Progenitor cell of endocrine pancreas (in vitro differentiated cells): ENCODE measurements around the gene NSUN2. TPM values are rescaled to one million over a fixed set of nuclear protein-coding genes. Genes with fewer than 3 reads are reported as not detected.

ENCODE experiments used
- DNase-seq: peaks from one replicate; pipeline ENCODE4 v3.0.0; 2021; ENCODE audit warnings: low spot score; ENCODE audit not compliant: unreplicated experiment
- H3K27ac Mint-ChIP-seq: 2 replicates; pipeline ENCODE4 v1.8.0; 2021; ENCODE audit warnings: mild to moderate bottlenecking, moderate library complexity, mixed read lengths
- H3K27me3 Mint-ChIP-seq: 2 replicates; pipeline ENCODE4 v1.8.0; 2021; ENCODE audit warnings: mixed read lengths
- H3K36me3 Mint-ChIP-seq: 2 replicates; pipeline ENCODE4 v1.8.0; 2022; ENCODE audit warnings: mixed read lengths; ENCODE audit not compliant: insufficient read depth
- H3K4me1 Mint-ChIP-seq: 2 replicates; pipeline ENCODE4 v1.8.0; 2021; ENCODE audit warnings: low read depth, mixed read lengths
- H3K4me3 Mint-ChIP-seq: 2 replicates; pipeline ENCODE4 v1.8.0; 2021; ENCODE audit warnings: low read depth, mild to moderate bottlenecking, moderate library complexity, mixed read lengths
- H3K9me3 Mint-ChIP-seq: 2 replicates; pipeline ENCODE4 v1.8.0; 2021; ENCODE audit warnings: low read depth, mixed read lengths
- total RNA-seq: library from RNA; stranded (reverse); gene quantifications from 2 replicates; pipeline ENCODE4 v1.2.1, GENCODE V29; 2021
- TF ChIP-seq, protein P1 (sequence below): fragments of 200-600 bp; sonication (generic); IDR thresholded peaks from one replicate; pipeline ENCODE4 v1.5.0; 2021; ENCODE audit warnings: antibody characterized with exemption, mild to moderate bottlenecking; ENCODE audit not compliant: unreplicated experiment

The NSUN2 gene
- total RNA-seq, 1 donor from 2014 or later, result 61.3 TPM

DNA sequence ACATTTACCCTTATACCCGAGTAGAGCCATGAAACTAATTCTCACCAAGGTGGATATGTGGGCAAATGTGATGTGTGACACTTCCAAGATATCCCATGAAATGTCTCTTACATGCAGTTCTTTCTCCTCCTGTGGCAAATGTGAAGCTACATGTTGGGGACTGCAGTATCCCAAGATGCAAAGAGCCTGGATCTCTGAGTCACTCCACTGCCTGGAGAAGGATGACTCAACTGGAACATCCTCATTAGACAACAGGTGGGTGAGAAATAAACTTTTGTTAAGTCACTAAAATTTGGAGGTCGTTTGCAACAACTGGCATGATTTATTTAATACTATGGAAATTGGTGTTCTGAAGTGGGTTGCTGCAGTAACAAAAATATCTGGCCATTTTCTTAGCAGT is 43.9 kb upstream of the NSUN2 start:
- no peak overlapping the region for H3K4me3 Mint-ChIP-seq
- H3K4me1 Mint-ChIP-seq, result no peaks in the 10 kb centered on the region
- TF ChIP-seq, protein P1, sequence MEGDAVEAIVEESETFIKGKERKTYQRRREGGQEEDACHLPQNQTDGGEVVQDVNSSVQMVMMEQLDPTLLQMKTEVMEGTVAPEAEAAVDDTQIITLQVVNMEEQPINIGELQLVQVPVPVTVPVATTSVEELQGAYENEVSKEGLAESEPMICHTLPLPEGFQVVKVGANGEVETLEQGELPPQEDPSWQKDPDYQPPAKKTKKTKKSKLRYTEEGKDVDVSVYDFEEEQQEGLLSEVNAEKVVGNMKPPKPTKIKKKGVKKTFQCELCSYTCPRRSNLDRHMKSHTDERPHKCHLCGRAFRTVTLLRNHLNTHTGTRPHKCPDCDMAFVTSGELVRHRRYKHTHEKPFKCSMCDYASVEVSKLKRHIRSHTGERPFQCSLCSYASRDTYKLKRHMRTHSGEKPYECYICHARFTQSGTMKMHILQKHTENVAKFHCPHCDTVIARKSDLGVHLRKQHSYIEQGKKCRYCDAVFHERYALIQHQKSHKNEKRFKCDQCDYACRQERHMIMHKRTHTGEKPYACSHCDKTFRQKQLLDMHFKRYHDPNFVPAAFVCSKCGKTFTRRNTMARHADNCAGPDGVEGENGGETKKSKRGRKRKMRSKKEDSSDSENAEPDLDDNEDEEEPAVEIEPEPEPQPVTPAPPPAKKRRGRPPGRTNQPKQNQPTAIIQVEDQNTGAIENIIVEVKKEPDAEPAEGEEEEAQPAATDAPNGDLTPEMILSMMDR, result no peak
- peaks cover 6% of the 10 kb centered on the region for H3K27me3 Mint-ChIP-seq
- DNase-seq, result no peak
- H3K36me3 Mint-ChIP-seq, result peaks cover 14% of the 10 kb centered on the region
- H3K9me3 Mint-ChIP-seq, result peaks cover 5% of the 10 kb centered on the region
- H3K27ac Mint-ChIP-seq, result no peak overlapping the region

DNA sequence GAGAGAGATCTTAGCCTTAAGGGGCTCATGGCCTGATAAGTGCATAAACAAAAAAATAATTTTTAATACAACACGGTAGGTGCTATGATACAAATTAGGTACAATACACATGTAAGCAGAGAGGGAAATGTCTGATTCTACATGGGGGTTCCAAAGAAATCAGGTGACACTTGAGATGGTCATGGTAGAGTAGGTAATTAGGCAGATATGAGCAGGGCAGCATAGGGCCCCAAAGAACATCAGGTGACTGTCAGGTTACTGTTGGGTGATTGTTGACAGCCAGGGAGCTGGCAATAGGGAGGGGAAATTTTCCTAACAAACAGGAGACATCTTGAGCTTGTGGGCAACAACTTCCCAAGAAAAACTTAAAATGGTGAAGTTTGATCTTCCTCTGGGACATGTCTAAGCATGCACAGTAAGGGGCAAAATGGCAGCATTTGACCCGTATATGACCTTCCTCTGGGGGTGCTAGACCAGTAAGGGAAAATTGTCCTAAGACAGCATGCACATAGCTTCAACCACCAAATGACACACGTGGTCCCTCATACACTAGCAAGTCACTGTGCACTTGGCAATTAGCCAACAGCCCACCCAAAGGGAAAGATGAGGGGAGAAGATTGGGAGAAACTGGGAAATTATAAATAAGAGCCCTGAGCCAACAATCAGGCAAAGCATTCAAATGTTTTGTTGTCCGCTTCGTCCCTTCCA is 43.1 kb upstream of the NSUN2 start:
- TF ChIP-seq, protein P1, result no peak
- peaks cover 18% of the 10 kb centered on the region for H3K36me3 Mint-ChIP-seq
- DNase-seq, result no peak
- peaks cover 9% of the 10 kb centered on the region for H3K9me3 Mint-ChIP-seq
- H3K27me3 Mint-ChIP-seq, result peaks cover 3% of the 10 kb centered on the region
- no peak overlapping the region for H3K27ac Mint-ChIP-seq
- H3K4me3 Mint-ChIP-seq, result no peak overlapping the region
- H3K4me1 Mint-ChIP-seq, result no peaks in the 10 kb centered on the region

DNA sequence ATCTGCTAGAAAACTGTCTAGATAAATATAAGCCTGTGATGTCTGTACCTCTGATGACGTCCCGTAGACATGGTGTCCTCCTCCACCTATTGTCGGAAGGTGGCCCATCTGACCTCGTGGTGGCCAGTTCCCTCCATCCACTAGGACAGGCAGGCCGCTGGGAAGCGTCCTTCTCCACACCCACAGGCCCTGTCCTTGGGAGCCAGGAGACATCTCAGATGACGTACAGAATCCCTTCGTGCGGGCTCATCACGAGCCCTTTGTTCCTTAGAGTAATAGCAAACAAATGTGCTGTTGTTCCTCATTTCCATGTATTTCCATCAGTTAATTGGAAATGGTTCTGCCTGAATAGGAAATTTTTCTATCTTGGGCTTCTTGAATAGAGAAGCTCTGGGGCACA is 42.0 kb upstream of the NSUN2 start:
- H3K4me3 Mint-ChIP-seq, result no peak overlapping the region
- no peak overlapping the region for H3K27ac Mint-ChIP-seq
- H3K36me3 Mint-ChIP-seq, result peaks cover 25% of the 10 kb centered on the region
- no peak for DNase-seq
- peaks cover 9% of the 10 kb centered on the region for H3K9me3 Mint-ChIP-seq
- H3K27me3 Mint-ChIP-seq, result no peaks in the 10 kb centered on the region
- TF ChIP-seq, protein P1, result no peak
- no peaks in the 10 kb centered on the region for H3K4me1 Mint-ChIP-seq

DNA sequence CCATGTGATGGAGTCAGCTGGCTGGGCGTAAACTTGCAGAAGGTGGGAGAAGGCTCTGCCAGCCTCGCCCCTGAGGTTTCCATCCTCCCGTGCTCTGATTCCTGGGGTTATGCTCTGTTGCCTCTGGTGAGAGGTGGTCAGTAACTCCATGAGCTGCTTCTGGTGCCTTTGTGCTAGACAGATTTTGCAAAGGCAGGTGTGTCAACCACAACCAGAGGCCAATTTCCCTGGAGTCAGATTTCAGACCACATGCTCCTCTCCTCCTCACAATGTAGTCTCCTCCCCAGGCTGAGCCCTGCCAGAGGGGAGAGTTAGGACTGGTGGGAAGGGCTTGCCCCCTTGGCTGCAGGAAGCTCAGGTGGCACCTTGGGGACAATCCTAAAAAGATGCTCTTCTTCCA is 41.6 kb upstream of the NSUN2 start:
- TF ChIP-seq, protein P1, result no peak
- no peak overlapping the region for H3K27ac Mint-ChIP-seq
- H3K27me3 Mint-ChIP-seq, result no peaks in the 10 kb centered on the region
- peaks cover 25% of the 10 kb centered on the region for H3K36me3 Mint-ChIP-seq
- H3K4me1 Mint-ChIP-seq, result no peaks in the 10 kb centered on the region
- H3K9me3 Mint-ChIP-seq, result peaks cover 9% of the 10 kb centered on the region
- no peak for DNase-seq
- no peak overlapping the region for H3K4me3 Mint-ChIP-seq

DNA sequence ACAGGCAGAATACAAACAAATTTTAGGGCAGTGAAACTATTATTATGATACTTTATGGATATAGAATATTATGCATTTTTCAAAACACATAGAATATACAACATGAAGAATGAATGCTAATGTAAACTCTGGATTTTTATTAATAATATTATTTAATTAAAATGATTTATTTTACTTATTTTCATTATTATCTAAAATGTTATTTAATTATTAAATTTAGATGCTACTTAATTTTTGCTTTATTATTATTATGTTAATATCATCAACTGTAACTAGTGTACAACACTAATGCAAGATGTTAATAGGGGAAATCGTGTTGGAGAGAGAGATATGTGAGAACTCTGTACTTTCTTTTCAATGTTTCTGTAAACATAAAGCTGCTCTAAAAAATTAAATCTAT is 41.1 kb upstream of the NSUN2 start:
- no peaks in the 10 kb centered on the region for H3K27me3 Mint-ChIP-seq
- TF ChIP-seq, protein P1, result no peak
- DNase-seq, result no peak
- no peaks in the 10 kb centered on the region for H3K4me1 Mint-ChIP-seq
- H3K9me3 Mint-ChIP-seq, result peaks cover 9% of the 10 kb centered on the region
- no peak overlapping the region for H3K27ac Mint-ChIP-seq
- H3K36me3 Mint-ChIP-seq, result peaks cover 25% of the 10 kb centered on the region
- H3K4me3 Mint-ChIP-seq, result no peak overlapping the region
